Measurements from ENCODE around the gene GABBR2.
A peak's percentile ranks its signal among the peaks of the same experiment; 100 is the strongest.

Gene GABBR2

DNA sequence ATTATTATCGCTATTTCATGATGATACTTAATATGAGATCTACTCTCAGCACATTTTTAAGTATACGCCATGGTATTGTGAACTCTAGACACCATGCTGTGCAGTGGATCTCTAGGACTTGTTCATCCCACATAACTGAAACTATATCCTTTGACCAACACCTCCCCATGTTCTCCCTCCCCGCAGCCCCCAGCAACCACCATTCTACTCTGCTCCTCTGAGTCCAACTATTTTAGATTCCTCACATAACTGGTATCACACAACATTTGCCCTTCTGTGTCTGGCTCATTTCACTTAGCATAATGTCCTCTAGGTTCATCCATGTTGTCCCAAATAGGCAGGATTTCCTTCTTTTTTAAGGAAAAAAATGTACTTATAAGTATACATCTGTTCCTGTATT lies 446.7 kb downstream of the GABBR2 start:
- Mint-ChIP-seq H3K27me3 (ENCODE audit: low read depth) (peaks cover 1% of the 10 kb centered on the region), H3K9me3 (no peaks in the 10 kb centered on the region), H3K4me1 (no peaks in the 10 kb centered on the region)

DNA sequence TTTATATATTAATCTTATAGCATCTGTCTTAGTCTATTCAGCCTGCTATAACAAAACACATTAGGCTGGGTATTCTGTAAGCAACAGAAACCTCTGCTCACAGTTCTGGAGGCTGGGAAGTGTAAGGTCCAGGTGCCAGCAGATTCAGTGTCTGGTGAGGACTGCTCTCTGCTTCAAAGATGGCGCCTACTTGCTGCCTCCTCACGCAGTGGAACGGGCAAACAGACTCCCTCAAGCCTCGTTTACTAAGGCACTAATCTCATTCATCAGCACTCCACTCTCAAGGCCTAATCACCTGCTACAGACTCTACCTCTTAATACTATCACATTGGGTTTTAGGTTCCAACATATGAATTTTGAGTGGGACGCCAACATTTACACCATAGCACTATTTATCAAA lies 448.1 kb downstream of the GABBR2 start:
- Mint-ChIP-seq H3K4me3 (no peak overlapping the region), H3K27ac (no peak overlapping the region), H3K36me3 (ENCODE audit: low read depth) (no peaks in the 10 kb centered on the region), H3K27me3 (ENCODE audit: low read depth) (no peaks in the 10 kb centered on the region), H3K9me3 (no peaks in the 10 kb centered on the region), H3K4me1 (peaks cover 6% of the 10 kb centered on the region)
- TF ChIP-seq, protein P1, sequence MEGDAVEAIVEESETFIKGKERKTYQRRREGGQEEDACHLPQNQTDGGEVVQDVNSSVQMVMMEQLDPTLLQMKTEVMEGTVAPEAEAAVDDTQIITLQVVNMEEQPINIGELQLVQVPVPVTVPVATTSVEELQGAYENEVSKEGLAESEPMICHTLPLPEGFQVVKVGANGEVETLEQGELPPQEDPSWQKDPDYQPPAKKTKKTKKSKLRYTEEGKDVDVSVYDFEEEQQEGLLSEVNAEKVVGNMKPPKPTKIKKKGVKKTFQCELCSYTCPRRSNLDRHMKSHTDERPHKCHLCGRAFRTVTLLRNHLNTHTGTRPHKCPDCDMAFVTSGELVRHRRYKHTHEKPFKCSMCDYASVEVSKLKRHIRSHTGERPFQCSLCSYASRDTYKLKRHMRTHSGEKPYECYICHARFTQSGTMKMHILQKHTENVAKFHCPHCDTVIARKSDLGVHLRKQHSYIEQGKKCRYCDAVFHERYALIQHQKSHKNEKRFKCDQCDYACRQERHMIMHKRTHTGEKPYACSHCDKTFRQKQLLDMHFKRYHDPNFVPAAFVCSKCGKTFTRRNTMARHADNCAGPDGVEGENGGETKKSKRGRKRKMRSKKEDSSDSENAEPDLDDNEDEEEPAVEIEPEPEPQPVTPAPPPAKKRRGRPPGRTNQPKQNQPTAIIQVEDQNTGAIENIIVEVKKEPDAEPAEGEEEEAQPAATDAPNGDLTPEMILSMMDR (IDR thresholded peaks at IDR 0.05; ENCODE audit: unreplicated experiment in 3 of 3) = no peak

More for the DNA sequence above, 446.7 kb downstream of the GABBR2 start:
- H3K36me3 Mint-ChIP-seq (ENCODE audit: low read depth) = no peaks in the 10 kb centered on the region
- H3K4me3 Mint-ChIP-seq = no peak overlapping the region
- TF ChIP-seq, protein P1 (IDR thresholded peaks at IDR 0.05; ENCODE audit: unreplicated experiment in 3 of 3) = no peak
- H3K27ac Mint-ChIP-seq = no peak overlapping the region

DNA sequence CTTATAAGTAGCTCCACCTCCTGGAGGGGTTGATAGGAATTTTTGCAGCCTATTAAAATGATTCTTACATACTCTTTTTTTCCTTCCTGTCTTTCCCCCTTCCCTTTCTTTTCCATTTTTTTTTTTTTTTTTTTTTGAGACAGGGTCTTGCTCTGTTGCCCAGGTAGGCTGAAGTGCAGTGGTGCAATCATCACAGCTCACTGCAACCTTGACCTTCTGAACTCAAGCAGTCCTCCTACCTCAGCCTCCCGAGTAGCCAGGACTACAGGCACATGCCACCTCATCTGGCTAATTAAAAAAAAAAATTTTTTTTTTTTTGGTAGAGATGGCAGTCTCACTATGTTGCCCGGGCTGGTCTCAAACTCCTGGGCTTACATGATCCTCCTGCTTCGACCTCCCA lies 448.9 kb downstream of the GABBR2 start:
- H3K4me3 Mint-ChIP-seq = no peak overlapping the region
- H3K36me3 Mint-ChIP-seq (ENCODE audit: low read depth) = no peaks in the 10 kb centered on the region
- TF ChIP-seq, protein P1 (IDR thresholded peaks at IDR 0.05; ENCODE audit: unreplicated experiment in 3 of 3) = no peak

DNA sequence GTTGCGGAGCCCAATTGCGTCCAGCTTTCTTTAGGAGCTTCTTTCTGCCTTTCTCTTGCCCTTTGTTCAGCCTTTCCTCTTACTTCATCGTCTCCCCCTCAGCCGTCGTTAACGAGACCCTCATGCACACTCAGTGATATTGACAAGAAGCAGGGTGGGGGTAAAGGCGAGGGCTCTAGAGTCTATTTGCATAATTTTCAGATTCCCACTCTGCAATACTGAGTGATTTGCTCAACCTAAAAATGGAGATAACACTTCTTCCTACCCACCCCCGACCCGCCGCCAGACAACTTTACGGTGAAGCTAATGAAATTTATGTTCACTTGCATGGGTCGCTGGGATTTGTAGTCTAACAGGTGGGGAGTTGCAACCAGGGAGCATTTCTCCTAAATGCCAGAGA lies 452.0 kb downstream of the GABBR2 start:
- H3K27me3 Mint-ChIP-seq (ENCODE audit: low read depth) = peaks cover 22% of the 10 kb centered on the region
- no peaks in the 10 kb centered on the region for H3K9me3 Mint-ChIP-seq

More for the DNA sequence above, 448.9 kb downstream of the GABBR2 start:
- no peak overlapping the region for H3K27ac Mint-ChIP-seq
- no peaks in the 10 kb centered on the region for H3K9me3 Mint-ChIP-seq
- H3K27me3 Mint-ChIP-seq (ENCODE audit: low read depth) = peaks cover 3% of the 10 kb centered on the region
- peaks cover 6% of the 10 kb centered on the region for H3K4me1 Mint-ChIP-seq

DNA sequence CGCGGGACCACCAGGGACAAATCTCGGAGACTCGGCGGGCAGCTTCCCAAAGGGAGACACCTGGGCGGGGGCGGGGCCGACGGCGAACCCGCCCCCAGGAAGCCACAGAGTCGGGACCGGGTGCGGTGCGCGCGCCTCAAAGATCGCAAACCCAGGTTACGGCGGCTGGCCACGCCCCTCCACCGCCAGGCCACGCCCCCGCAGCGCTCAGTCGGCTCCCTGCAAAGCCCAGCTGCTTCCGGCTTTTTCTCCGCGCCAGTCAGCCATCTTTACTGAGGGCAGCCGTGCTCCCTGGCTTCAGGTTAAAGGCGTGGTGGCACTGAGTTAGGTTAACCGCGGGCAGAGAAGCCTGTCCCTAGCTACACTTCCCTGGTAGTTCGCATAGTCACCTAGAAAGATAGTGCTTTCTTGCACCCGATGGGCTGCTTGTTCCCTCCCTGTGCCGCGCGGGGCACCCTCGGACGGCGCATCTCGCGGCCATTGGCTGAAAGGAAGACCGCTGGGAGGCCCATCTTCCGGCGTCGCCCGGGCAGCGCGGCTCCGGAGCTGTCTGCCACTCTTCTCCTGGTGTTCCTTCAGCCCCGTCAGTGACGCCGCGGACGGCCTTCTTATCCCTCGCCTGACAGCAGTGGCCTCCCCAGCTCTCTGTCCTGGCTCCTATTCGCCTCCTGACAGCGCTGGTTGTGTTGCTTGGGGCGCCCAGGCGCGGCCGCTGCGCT lies 453.0 kb downstream of the GABBR2 start, which contains the start of gene TBC1D2:
Gene TBC1D2 (minus strand): TSS at position 72 of the 719 bp plus-strand sequence. CDS start 108 bp downstream, outside the sequence.
- Mint-ChIP-seq H3K4me3 (peak within 1 kb of the TSS; percentile 87 to 91 (median 88)), H3K9me3 (no peaks in the 10 kb centered on the region), H3K27me3 (ENCODE audit: low read depth) (peaks cover 22% of the 10 kb centered on the region), H3K4me1 (peaks cover 6% of the 10 kb centered on the region), H3K27ac (peak within 1 kb of the TSS; percentile 90 to 95 (median 92)), H3K36me3 (ENCODE audit: low read depth) (no peaks in the 10 kb centered on the region)
- TF ChIP-seq, protein P1 (IDR thresholded peaks at IDR 0.05; ENCODE audit: unreplicated experiment in 3 of 3) = peak; percentile 16 to 29 (median 27)

More for the DNA sequence above, 452.0 kb downstream of the GABBR2 start:
- Mint-ChIP-seq H3K27ac (peak overlapping the region; percentile 90 to 95 (median 92)), H3K36me3 (ENCODE audit: low read depth) (no peaks in the 10 kb centered on the region), H3K4me1 (peaks cover 6% of the 10 kb centered on the region), H3K4me3 (peak overlapping the region; percentile 87 to 91 (median 88))
- TF ChIP-seq, protein P1 (IDR thresholded peaks at IDR 0.05; ENCODE audit: unreplicated experiment in 3 of 3) = no peak
